ENCODE data around the gene AFAP1.

AFAP1 gene

DNA sequence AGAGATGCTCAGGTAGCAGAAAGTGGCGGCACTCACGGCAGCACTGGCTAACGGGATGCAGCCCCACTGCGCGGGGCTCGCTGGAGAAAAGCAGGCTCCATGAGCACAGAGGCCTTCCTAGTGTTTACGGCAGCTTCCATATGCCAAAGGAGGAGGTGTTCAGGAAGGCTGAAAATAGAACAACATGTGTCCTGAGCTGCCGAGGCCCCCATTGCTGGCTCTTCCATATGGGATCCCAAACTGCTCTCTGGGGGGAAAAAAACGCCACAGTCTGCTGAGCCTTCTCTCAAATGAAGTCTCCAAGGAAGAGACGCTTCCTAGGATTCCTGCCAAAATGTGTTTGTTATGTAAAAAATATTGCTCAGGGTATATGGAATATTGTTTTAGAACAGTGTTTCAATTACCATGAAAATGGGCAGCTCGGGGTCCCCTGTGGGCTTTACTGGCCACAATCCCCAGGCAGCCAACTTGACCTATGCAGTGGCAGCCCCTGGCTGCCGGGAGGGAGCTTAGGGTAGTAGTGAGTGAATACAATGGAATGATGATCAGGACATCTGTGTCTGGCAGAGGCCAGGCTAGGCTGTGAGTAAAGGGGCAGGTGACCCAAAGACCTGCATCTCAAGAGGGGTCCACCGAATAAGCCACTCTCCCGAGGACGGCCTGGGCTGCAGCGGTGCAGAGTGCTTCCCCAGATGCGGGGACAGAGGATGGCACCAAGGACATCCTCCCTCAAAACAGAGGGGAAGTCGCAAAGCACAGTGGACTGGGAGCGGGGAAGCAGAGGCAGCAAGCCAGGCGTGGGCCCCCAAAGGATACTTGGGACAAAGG is 170.1 kb downstream of the AFAP1 start:
- no peak for DNase-seq (ENCODE audit: low read depth)

DNA sequence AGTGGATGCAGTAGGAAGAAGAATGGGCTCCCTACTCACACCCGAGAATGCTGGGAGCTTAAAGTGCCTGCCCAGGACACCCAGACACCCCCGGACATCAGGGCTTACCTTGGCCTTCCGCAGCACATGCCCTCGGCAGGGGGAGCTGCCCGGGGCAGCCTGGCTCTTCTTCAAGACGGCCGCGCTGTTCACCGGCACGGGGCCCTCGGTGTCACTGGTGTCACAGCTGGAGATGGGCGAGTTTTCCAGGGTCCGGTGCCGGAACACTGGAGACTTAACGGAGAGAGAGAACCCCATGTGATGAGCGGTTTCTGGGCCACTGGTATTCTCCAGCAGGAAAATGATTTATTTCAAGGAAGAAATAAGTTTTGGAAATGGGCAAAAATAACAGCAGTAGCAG is 170.9 kb downstream of the AFAP1 start:
- no peak for DNase-seq (ENCODE audit: low read depth)

- DNase-seq (ENCODE audit: low read depth) = no peak
These were observed 171.7 kb downstream of the AFAP1 start for GRCh38 chr4:7767966-7768365.

GRCh38 chr4:7767526-7767925 is 172.1 kb downstream of the AFAP1 start:
- no peak for DNase-seq (ENCODE audit: low read depth)

DNA sequence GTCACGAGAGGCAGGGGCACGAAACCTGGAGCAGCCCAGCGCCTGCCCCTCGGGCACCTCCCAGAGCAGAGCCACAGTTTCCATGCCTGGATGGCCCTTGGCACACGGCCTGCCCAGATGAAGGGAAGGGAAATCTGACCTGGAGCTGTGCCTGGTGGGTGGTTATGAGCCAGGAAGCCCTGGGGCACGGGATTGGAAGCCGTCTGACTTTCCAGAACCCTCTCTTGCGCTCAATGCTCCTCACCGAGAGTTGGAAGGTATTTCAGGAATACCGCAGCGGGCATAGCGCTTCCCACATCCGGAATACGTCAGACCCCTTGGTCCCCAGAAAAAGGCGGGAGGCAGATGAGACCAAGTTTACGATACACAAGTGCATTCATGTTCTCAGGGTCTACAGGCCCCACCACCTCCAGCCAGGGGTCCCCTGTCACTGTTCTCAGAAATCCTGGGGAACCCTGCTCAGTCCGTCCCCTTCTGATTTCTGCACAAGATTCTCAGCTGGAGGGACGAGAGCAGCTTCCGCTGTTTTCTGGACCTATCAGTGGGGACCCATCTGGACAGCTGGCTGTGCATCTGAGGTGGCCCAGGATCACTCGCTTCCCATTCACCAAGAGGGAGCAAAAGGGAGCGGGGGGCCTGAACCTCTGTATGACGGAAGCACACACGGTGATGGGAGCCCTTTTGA is 172.9 kb downstream of the AFAP1 start:
- no peak for DNase-seq (ENCODE audit: low read depth)

DNA sequence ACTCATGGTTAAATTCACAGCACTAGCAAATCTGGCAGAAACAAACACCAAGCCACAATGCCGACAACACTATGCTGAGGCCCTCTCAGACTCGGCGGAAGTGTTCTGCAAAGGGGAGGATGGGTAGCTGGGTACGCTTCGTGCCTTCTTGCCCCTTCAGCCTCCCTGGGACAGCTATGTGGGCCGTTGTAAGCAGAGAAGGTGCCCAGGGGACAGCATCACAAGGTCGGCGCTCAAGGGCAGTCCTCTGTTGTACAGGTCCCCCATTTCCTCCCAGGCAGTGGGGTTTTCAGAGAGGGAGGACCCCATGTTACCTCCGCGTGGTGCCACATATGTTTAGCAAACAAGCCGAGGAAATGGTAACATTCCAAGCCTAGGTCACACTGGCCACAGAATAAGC is 173.6 kb downstream of the AFAP1 start:
- no peak for DNase-seq (ENCODE audit: low read depth)

DNA sequence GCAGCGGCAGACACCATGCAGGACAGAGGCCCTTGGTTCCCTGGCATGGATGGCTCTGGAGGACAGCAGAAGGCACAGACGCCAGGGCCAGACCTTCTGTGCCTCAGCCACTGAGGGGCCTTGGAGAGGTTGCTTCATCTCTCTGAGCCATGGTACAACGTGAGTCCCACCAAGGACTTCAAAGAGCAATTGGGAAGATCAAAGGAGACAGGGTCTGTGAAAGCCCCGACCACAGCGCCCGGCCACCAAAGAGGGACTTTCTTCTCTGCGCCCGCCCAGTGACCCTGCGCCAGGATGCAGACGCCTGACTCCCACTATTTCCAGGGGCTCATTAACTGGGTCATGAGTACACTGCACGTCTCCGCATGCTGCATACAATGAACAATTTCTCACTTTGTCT is 174.0 kb downstream of the AFAP1 start:
- no peak for DNase-seq (ENCODE audit: low read depth)

- no peak for DNase-seq (ENCODE audit: low read depth)
These were observed 175.2 kb downstream of the AFAP1 start for GRCh38 chr4:7764466-7764865.

DNA sequence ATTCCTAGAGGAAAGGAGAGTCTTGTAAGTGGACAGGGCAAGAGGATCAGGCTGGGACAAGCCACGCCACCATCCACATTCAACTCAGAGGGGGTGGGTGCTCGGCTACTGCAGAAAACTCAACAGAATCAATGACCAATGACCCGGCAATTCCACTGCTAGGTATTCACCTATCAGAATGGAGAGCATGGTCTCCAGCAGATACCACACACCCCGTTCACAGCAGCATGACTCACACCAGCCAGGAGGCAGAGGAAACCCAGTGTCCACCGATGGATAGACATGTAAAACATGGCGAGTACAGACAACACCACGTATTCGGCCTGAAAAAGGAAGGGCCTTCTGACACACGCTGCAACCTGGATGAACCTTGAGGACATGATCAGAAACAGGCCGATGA is 175.9 kb downstream of the AFAP1 start:
- DNase-seq (ENCODE audit: low read depth) = peak; percentile 92

DNA sequence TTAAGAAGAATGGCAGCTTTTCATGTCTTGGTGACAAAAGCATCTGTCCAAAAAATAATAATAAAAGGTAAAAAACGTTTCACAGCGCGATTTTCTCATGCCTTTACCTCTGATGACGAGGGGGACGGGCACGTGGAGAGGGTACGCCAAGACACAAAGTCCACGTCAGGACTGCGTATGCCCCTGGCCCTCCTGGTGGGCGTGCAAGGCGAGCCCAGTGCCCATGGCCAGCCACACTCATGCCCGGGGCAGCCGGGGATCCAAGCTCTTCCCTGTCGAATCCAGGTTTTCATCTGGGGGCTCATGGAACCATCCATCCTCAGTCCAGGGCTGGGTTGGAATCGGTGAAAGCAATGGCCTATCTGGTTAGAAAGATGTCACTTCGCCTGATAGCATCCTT is 176.6 kb downstream of the AFAP1 start:
- DNase-seq (ENCODE audit: low read depth) = no peak

- no peak for DNase-seq (ENCODE audit: low read depth)
These were observed 177.2 kb downstream of the AFAP1 start for GRCh38 chr4:7762376-7763030.

DNA sequence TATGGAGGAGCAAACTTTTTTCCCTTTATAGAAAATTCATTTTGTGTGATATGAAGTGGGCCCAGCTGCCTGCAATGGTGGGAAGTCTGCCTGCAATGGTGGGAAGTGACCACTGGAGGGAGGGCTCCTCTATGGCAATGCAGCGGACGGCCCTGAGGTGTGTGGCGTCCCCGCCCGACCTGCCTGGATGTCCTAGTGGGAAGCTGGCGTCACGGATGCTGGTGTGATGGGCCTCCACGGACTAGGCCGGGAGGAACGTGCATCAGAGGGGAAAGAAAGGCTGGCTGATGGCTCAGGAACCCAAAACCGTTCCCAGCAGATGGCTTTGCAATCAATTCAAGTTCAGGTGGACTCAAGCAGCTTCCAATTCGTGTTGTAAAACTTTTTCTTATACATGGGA is 177.9 kb downstream of the AFAP1 start:
- peak; percentile 71 for DNase-seq (ENCODE audit: low read depth)

DNA sequence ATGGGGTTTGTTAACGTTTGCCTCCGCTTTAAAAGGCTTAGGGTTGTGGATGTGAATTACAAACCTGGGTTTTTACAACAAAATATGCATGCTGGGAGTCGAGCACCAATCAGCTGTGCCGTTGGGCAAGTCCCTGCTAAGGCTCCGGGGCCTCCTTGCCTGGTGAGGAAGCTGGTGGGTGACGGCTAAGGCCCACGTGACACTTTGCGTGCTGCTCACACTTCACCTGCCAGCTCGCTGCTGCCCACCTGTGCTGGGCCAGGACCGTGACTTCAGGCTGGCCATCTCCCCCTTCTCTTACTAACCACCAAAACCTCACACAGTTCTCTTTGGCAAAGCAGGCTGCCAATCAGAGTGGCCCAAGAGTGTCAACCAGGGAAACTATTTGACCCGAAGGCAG is 178.3 kb downstream of the AFAP1 start:
- no peak for DNase-seq (ENCODE audit: low read depth)

GRCh38 chr4:7760706-7761105 is 179.0 kb downstream of the AFAP1 start:
- no peak for DNase-seq (ENCODE audit: low read depth)

DNA sequence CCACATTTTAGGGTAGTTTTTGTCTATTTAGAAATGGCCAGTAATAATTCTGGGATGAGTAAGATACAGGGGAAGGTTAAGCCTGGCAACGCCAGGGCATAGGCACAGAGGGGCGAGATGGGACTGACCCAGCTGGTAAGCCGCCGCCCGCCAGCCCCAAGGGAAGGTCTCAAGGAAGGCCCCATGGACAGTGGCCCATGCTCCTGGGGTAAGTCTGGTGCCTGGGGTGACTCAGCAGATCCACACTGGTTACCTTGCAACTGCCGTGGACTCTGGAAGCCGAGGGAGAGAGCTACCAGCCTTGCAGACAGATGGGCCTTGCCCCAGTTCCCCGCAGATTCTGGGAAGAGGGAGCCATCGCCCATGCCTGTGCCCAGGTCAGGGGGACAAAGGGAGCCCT is 179.4 kb downstream of the AFAP1 start:
- no peak for DNase-seq (ENCODE audit: low read depth)

- DNase-seq (ENCODE audit: low read depth) = no peak
These were observed 180.0 kb downstream of the AFAP1 start for GRCh38 chr4:7759635-7760034.

DNA sequence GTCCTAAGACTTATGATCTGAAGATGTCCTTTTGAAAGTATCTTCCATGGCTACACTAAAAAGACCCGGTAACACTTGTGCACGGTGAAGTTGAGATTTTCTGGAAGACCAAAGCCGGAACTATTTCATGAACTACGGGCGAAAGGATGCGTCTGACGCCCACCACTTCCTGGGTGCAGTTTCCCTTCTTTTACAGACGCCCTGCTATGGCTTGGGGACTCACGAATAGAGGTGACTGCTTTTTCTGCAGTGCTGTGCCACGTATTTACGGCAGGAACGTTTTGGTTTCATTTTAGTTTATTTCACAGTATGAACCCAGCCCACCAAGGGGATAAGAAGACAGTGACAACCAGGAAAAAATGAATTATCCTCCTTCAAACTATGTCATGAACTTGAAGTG is 180.4 kb downstream of the AFAP1 start:
- DNase-seq (ENCODE audit: low read depth) = no peak

DNA sequence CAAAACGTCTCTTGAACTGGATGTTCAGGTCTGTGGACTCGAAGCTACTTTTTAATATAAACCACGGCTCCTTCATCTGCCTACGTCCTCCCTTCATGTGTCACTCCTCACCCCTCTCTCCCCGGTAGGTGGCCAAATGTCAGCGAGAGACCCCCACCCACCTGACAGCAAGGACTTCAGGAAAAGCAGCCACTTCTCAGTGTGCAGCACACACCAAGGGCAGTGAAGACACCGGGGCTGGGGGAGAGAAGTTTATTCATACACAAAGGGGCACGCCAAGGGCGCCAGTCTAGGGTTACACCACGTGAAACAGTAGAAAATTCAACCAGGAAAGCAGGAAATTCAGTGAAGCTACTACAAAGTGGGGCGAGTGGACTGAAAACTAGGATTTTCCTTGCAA is 181.2 kb downstream of the AFAP1 start:
- no peak for DNase-seq (ENCODE audit: low read depth)

GRCh38 chr4:7757501-7758471 is 181.9 kb downstream of the AFAP1 start:
- no peak for DNase-seq (ENCODE audit: low read depth)

DNA sequence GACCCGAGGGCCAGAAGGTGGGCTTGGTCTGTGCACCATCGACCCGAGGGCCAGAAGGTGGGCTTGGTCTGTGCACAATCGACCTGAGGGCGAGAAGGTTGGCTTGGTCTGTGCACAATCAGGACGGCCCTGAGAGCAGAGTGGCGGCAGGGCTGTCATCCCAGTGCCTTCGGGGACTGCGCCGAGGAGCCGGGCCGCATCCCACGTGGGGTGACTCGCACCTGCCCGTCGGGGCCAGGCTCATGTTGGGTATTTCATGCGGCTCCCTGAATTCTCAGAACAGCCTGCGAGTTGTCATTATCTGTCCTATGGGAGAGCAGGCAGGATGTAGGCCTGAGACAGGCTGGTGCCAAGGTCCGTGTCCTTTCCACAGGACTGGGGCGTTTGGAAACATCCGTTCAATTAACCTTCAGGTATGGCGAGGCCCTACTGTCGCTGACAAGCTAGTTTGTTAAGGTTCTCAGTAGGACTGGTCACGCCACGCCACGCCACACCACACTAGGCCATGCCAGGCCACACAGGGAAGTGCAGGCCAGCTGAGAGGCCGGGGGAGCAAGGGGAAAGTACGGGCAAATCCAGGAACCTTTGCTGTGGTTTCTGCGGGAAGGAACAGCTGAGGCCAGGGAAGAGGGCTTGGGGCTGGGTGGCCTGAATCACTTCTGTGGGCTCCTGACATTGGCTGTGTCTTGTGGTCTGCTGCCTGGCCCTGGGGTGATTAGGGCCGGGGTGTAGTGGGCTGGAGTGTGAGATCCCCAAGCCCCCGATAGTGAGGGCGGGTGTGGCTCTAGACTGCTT is 182.9 kb downstream of the AFAP1 start:
- DNase-seq (ENCODE audit: low read depth) = no peak

- DNase-seq (ENCODE audit: low read depth) = no peak
These were observed 183.6 kb downstream of the AFAP1 start for GRCh38 chr4:7756071-7756470.
